Gastrocnemius medialis (tissue), 4 donors: ENCODE data around the gene SLCO4A1.

ENCODE experiments used
- POLR2A ChIP-seq, 2 donors: fragments of 450-650 bp; IDR thresholded peaks; one replicate each; pipeline ENCODE4 v1.6.1; 2017; ENCODE audit warnings: antibody characterized with exemption in 2 of 2, mild to moderate bottlenecking in 2 of 2, moderate library complexity in 2 of 2
- TF ChIP-seq, protein P1 (sequence below), 5 experiments: fragments of 450-650 bp in 3 of 5; fragments of 200-600 bp in 2 of 5; sonication (generic) in 2 of 5; IDR thresholded peaks in 4 of 5; conservative IDR thresholded peaks in 1 of 5; 1 replicate in 4 of 5; 2 replicates in 1 of 5; pipeline ENCODE4 v1.5.1; 2016 to 2019; ENCODE audit warnings: antibody characterized with exemption in 5 of 5, mild to moderate bottlenecking in 3 of 5, moderate library complexity in 3 of 5

DNA sequence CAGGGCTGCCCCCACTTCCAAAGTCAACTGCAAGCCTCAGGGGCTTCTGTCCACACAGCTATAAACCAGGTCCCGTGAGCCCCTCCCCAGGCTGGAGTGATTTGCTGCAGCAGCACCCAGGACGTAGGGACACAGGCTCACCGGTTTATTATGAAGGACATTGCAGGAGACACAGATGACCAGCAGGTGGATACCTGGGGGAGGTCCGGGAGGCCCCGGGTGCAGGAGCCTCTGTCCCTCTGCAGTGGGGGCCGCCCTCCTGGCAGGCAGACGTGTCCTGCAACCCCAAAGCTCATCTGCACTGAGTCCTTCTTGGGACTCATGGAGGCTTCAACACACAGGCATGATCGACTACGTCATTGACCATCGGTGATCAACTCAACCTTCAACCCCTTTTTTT lies 51.8 kb downstream of the SLCO4A1 start:
- TF ChIP-seq POLR2A (IDR thresholded peaks at IDR 0.05): no peak
- TF ChIP-seq, protein P1, sequence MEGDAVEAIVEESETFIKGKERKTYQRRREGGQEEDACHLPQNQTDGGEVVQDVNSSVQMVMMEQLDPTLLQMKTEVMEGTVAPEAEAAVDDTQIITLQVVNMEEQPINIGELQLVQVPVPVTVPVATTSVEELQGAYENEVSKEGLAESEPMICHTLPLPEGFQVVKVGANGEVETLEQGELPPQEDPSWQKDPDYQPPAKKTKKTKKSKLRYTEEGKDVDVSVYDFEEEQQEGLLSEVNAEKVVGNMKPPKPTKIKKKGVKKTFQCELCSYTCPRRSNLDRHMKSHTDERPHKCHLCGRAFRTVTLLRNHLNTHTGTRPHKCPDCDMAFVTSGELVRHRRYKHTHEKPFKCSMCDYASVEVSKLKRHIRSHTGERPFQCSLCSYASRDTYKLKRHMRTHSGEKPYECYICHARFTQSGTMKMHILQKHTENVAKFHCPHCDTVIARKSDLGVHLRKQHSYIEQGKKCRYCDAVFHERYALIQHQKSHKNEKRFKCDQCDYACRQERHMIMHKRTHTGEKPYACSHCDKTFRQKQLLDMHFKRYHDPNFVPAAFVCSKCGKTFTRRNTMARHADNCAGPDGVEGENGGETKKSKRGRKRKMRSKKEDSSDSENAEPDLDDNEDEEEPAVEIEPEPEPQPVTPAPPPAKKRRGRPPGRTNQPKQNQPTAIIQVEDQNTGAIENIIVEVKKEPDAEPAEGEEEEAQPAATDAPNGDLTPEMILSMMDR (IDR thresholded peaks at IDR 0.05 in 4 of 5, conservative IDR thresholded peaks at IDR 0.05 in 1 of 5): no peak
